Testis (tissue), 2 donors: ENCODE measurements around the gene PLEKHN1.

Experiments
- CTCF ChIP-seq, 3 experiments: fragments of 450-650 bp in 2 of 3; fragments of 200-600 bp in 1 of 3; sonication (generic) in 1 of 3; IDR thresholded peaks; one replicate each; pipeline ENCODE4 v1.5.1; 2016 to 2019; ENCODE audit warnings: antibody characterized with exemption in 3 of 3, mild to moderate bottlenecking in 2 of 3, moderate library complexity in 1 of 3
- POLR2A ChIP-seq: fragments of 450-650 bp; IDR thresholded peaks from one replicate; pipeline ENCODE4 v1.6.1; 2017; ENCODE audit warnings: antibody characterized with exemption, mild to moderate bottlenecking, moderate library complexity

GRCh38 chr1:963301-963651 is 3.0 kb upstream of the PLEKHN1 start:
- TF ChIP-seq CTCF (IDR thresholded peaks at IDR 0.05), result no peak
- no peak for TF ChIP-seq POLR2A
